Measurements from ENCODE around the gene NODAL.

Gene NODAL

GRCh38 chr10:70432561-70433263, 8.8 kb downstream of the NODAL start:
- DNase-seq (ENCODE audit: low spot score), result no peak

DNA sequence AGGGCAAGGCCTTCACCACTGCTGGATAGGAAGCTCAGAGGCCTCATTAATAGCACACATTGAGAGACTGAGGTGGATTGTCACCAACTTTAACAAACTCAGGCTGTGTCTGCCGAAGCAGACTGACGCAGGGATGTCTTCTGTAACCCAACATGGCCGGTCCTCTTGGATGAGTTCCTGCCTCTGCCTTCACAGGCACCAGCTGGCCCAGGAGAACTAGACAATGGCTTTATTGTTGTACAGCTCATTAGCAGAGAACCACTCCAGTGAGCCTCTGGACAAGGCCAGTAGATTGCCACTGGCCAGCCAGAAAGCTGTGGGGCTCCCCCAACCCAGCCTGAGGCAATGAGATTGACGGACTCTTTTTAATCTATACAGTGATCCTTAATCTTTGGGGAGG, 9.4 kb downstream of the NODAL start:
- no peak for DNase-seq (ENCODE audit: low spot score)

DNA sequence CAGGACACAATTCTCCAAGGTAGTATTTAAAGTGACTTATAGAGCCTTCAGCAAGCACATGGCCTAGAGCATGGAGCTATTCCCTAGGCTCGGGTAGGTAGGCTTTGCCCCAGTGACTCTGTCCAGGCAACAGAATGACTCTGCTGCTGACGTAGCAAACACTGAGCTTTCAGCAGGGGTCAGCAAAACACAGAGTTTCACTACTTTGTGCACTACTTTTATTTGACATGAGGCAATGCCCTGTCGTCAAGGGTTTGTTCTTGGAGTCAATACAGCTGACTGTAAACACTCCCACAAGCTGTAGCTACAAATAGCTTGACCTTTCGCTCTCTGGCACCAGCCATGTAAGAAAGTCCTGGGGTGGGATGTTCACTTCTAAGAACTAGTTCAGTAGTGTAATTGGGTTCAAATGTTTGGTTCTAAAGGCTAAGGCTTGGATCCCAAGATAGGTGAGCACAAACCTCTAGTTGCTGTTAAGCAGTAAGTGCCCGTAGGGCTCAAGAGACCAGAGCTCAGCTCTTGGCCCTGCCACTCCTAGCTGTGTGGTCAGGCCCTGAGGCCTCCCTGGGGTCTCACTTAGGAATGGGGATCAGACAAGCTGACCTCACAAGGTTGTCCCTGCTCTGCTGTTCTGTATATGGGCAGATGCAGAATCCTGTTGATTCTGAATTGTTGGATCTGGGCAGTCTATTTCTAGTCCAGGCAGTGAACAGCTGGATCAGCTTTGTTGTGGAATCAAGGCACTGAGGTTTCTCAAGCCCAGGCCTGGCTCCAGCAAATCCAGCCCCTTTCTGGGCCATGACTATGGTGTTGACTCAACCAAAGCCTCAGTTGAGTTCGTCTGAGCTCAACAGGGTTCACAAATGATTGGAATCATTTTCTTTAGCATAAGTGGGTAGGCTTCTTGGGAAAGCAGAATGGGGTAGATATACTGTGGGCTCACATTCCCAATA, 10.7 kb downstream of the NODAL start:
- peak; percentile 57 for DNase-seq (ENCODE audit: low spot score)

DNA sequence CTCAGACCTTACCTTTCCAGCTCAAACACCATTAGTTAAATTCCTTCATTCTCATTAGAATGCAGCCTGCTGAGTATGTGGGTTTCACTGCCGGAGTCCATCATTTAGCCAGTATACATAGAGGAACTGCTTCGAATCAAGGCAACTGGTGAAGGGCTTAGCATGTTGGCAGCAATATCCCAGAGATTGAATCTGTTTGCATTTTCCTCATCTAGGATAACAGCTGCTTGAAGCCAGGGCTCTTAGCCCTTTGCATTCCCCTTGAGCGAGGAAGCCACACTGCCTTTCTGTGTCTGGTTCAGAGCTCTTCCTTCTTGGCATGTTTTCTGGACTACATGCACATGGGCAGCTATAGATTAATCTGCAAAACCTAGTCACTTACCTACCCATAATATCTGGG, 14.7 kb downstream of the NODAL start:
- DNase-seq (ENCODE audit: low spot score), result no peak

- DNase-seq (ENCODE audit: low spot score), result no peak
These were observed 16.4 kb downstream of the NODAL start for GRCh38 chr10:70425096-70425495.

DNA sequence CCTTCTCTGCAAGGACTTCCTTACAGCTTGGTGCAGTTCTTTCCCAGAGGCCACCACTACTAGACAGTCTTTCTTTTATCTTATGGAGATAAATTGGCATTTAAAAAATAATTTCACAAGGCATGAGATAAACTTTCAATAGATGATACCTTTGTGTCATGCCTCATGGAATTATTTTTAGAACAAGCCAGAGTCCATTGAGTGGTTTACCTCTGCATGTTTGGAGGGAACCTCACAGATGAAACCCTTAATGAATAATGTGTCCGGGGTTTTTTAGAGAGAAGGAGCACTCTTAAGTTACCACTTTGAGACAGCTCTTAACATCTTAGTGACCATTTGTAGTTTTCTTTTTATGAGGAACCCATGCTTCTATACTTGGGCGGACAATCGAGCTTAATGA, 17.2 kb downstream of the NODAL start:
- no peak for DNase-seq (ENCODE audit: low spot score)

- DNase-seq (ENCODE audit: low spot score), result no peak
These were observed 22.8 kb downstream of the NODAL start for GRCh38 chr10:70418713-70419112.

- DNase-seq (ENCODE audit: low spot score), result peak; percentile 70
These were observed 23.3 kb downstream of the NODAL start for GRCh38 chr10:70418229-70418628.

GRCh38 chr10:70417568-70417967, 23.9 kb downstream of the NODAL start:
- DNase-seq (ENCODE audit: low spot score), result no peak

- no peak for DNase-seq (ENCODE audit: low spot score)
These were observed 29.1 kb downstream of the NODAL start for GRCh38 chr10:70412356-70412755.

DNA sequence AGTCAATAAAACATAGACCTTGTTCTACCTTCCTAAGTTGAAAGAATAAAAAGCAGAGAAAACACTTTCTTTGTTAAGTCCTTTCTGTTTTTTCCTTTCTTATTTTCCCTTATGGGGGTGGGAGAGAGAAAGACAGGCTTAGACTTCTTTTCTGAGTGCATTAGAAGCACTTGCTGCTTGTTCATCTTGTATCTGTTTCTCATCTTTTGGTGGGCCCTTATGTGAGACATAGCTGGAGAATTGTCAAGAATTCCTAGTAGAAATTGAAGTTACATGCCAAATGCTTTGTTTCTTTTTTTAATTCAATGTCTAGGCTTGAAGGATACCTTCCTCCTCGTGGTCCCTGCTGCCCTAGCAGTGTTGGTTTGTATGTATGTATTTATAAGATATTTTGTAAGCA, 30.9 kb downstream of the NODAL start:
- DNase-seq (ENCODE audit: low spot score), result no peak

- DNase-seq (ENCODE audit: low spot score), result no peak
These were observed 31.7 kb downstream of the NODAL start for GRCh38 chr10:70409772-70410171.

GRCh38 chr10:70405037-70405824, 36.2 kb downstream of the NODAL start:
- peak; percentile 86 for DNase-seq (ENCODE audit: low spot score)

DNA sequence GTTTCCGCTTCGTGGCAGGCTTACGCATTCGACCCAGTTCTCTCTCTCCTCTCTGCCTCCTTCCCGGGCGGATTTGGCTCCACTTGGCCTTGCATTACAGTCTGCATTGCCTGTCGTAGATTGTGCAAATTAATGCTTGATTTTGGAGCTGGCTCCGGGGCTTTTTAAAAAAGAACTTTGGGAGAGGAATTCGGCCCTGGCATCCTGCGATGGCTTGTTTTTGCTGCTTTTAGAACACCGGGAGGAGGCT, 36.8 kb downstream of the NODAL start:
- DNase-seq (ENCODE audit: low spot score), result no peak

- peak; percentile 83 for DNase-seq (ENCODE audit: low spot score)
These were observed 37.3 kb downstream of the NODAL start, which contains the start of gene EIF4EBP2 for GRCh38 chr10:70404036-70404786. TSS of gene EIF4EBP2 (plus strand) at chr10:70404145. CDS start at chr10:70404402, 257 bp downstream.

- no peak for DNase-seq (ENCODE audit: low spot score)
These were observed 37.9 kb downstream of the NODAL start for GRCh38 chr10:70403483-70404035.

DNA sequence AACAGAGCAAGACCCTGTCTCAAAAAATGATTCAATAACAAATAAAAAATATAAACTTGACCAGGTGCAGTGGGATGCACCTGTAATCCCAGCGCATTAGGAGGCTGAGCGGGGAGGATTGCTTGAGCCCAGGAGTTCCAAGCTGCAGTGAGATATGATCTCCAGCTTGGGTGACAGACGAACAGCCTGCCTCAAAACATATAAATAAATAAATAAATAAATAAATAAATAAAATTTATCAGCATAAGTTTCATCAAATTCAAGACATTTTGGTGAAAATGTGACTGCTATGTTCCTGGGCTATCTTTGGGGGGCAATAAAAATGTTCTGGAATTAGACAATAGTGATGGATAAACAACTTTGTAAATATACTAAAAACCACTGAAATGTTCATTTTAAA, 42.3 kb downstream of the NODAL start:
- no peak for DNase-seq (ENCODE audit: low spot score)

DNA sequence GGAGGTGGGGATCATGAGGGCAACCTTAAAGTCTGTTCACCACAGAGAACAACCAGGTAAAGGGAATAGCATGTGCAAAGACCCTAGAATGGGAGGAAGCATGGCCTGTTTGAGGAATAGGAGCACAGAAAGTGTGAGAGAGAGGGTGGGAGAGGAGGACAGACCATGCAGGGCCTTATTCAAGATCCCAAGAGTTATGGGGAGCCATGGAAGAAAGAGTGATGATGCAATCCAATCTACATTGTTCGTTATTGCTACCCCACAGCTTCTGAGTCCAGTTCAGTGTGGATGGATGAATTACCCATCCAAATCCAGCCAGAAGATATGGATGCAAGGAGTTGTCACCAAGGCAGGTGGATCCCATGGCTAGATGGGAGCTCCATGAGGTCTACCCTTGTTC, 45.3 kb downstream of the NODAL start:
- no peak for DNase-seq (ENCODE audit: low spot score)

GRCh38 chr10:70391654-70392053, 49.8 kb downstream of the NODAL start:
- DNase-seq (ENCODE audit: low spot score), result no peak
